Testis (tissue), 2 donors: ENCODE measurements around the gene ADAMTSL1.

ENCODE experiments used
- CTCF ChIP-seq, 3 experiments: fragments of 450-650 bp in 2 of 3; fragments of 200-600 bp in 1 of 3; sonication (generic) in 1 of 3; IDR thresholded peaks; one replicate each; pipeline ENCODE4 v1.5.1; 2016 to 2019; ENCODE audit warnings: antibody characterized with exemption in 3 of 3, mild to moderate bottlenecking in 2 of 3, moderate library complexity in 1 of 3
- POLR2A ChIP-seq: fragments of 450-650 bp; IDR thresholded peaks from one replicate; pipeline ENCODE4 v1.6.1; 2017; ENCODE audit warnings: antibody characterized with exemption, mild to moderate bottlenecking, moderate library complexity

- no peak for TF ChIP-seq POLR2A
- TF ChIP-seq CTCF (IDR thresholded peaks at IDR 0.05) = no peak
Observed at GRCh38 chr9:18678821-18679590, 205.1 kb downstream of the ADAMTSL1 start.
